Lower leg skin (tissue), 3 donors: Measurements from ENCODE around the gene GAS2L2.

ENCODE experiments used
- CTCF ChIP-seq, 3 donors: fragments of 450-650 bp; IDR thresholded peaks; one replicate each; pipeline ENCODE4 v1.5.1; 2016; ENCODE audit warnings: antibody characterized with exemption in 3 of 3, mild to moderate bottlenecking in 3 of 3, moderate library complexity in 2 of 3
- POLR2A ChIP-seq, 2 donors: fragments of 450-650 bp; IDR thresholded peaks; one replicate each; pipeline ENCODE4 v1.6.1; 2016 to 2017; ENCODE audit warnings: antibody characterized with exemption in 2 of 2, mild to moderate bottlenecking in 1 of 2, moderate library complexity in 1 of 2

- TF ChIP-seq POLR2A (IDR thresholded peaks at IDR 0.05), result no peak
- no peak for TF ChIP-seq CTCF (IDR thresholded peaks at IDR 0.05)
Observed at GRCh38 chr17:35698800-35699199, 54.2 kb downstream of the GAS2L2 start.
